Measurements from ENCODE around the gene PDE10A.
"Not testable (repeated sequence)": the region's sequence is repeated elsewhere in the genome, so short reads cannot be mapped to it uniquely, and the experiment has no call there.

PDE10A gene

DNA sequence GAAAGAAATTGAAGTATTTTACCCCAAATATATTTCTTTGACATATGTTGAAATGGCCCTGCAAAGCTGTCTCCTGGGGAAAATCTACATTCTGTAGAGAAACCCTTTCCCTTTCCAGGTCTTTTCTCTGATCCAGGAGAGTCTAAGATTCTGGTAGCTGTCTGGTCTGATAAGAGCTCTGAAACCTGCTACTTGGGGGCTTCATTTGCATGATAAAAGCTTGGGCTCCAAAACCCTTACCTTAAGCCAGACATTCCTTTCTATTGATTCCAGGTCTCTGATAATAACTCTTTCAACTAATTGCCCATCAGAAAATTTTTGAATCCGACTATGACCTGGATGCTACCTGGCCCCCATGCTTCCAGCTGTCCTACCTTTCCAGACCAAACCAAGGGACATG, 184.5 kb downstream of the PDE10A start:
- no peak for DNase-seq (ENCODE audit: insufficient read length, low spot score)
- no peak for TF ChIP-seq POLR2A (IDR thresholded peaks at IDR 0.05; ENCODE audit: low read depth, low read length)
- no peak for FAIRE-seq

DNA sequence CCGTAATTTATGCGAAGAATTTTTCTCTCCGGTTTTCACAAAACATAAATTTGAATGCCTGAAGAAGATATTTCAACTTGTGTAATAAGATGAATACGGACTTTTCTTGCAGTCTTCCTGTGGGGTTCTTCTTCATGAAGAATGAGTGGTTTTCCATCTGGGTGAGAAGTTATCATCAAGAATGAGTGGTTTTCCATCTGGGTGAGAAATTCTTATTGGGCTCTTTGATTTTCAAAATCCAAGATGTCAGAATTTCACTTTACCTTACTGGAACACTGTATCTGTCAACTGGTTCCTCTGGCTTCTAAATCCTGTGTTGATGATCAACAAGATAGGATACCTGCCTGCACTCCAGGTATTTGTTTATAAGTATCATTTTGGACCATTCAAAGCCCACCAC, 193.6 kb downstream of the PDE10A start:
- no peak for TF ChIP-seq POLR2A (IDR thresholded peaks at IDR 0.05; ENCODE audit: low read depth, low read length)
- FAIRE-seq (no peak), DNase-seq (ENCODE audit: insufficient read length, low spot score) (no peak)

DNA sequence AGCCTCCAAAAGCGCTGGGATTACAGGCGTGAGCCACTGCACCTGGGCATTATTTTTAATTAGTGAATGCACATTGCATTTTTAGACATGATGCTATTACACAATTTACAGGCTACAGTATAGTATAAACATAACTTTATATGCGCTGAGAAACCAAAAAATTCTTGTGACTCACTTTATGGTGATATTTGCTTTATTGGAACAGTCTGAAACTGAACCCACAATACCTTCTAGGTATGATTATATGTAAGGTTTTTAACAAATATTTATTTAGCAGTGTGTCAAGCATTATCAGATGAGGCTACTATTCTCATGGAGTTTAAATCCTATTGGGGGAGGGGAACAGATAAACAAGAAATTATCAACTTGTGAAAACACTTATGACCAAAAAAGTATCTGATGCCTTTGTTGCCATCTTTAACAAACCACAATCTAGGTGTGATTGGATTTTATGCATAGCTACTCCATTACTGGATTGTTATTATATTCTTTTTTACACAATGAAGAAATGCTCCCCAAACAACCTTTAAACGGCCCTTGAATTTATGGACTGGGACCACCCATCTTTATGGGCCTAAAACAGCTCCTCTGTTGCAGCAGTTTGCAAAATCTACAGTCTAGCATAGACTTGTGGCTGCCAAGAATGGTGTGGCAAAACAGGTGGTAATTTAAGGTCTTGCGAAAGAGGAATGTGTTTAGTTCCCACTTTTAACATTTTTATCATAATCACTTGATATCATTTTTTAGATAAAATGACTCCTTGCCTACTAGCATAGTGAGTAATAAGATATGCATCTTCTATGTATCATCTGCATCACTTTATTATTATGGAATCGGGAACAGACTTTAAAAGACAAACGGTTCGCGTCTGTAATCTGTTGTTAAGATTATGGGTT, 194.5 kb downstream of the PDE10A start:
- DNase-seq (ENCODE audit: insufficient read length, low spot score) (no peak), FAIRE-seq (no peak)
- TF ChIP-seq POLR2A (IDR thresholded peaks at IDR 0.05; ENCODE audit: low read depth, low read length), result no peak

DNA sequence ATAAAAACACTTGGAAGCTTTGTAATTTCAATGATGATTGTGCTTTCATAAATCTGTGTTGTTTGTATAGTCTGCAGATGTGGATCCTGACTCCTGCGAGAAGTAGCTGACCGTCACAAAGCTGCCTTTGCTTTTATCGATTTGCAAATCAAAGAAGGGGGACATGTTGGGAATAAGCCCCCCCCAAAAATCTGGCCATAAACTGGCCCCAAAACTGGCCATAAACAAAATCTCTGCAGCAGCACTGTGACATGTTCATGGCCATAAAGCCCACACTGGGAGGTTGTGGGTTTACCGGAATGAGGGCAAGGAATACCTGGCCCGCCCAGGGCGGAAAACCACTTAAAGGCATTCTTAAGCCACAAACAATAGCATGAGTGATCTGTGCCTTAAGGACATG, 199.5 kb downstream of the PDE10A start:
- not testable (repeated sequence) for DNase-seq (ENCODE audit: insufficient read length, low spot score); FAIRE-seq

DNA sequence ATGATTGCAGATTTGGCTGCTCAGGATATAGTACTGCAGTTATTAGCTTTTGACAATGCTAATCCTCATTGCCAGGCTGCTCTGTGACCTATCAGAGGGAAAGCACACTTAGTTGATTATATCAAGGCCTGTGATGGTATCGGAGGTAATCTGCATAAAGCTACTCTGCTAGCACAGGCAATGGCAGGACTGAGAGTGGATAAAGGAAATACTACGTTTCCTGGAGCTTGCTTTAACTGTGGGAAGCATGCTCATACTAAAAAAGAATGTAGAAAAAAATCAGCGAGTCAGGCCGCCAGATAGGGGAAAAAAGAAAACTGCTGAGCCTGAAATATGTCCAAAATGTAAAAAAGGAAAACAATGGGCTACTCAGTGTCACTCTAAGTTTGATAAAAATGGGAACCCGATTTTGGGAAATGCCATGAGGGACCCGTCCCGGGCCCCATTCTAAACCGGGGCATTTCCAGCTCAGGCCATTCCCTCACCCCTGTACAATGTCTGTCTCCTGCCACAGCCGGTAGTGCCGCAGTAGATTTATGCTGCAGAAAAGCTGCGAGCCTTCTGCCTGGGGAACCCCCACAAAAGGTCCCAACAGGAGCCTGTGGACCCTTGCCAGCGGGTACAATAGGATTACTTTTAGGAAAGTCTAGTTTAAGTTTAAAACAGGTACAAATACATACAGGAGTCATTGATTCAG, 203.3 kb downstream of the PDE10A start:
- FAIRE-seq; DNase-seq (ENCODE audit: insufficient read length, low spot score): not testable (repeated sequence)

DNA sequence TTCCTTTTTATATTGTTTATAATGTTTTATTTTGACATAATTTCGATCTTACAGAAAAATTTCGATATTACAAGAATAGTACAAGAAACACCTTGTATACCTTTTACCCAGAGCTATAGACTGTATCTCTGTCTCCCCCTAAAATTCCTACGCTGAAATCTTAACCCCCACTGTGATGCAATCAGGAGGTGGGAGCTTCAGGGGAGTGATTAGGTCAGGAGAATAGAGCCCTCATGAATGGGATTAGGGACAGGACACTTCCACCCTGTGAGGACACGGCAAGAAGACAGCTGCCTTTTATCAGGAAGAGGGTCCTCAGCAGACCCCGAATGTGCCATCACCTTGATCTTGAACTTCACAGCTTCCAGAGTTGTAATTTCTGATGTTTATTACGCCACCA, 204.9 kb downstream of the PDE10A start:
- FAIRE-seq, result no peak
- TF ChIP-seq POLR2A (IDR thresholded peaks at IDR 0.05; ENCODE audit: low read depth, low read length), result no peak
- DNase-seq (ENCODE audit: insufficient read length, low spot score), result no peak

DNA sequence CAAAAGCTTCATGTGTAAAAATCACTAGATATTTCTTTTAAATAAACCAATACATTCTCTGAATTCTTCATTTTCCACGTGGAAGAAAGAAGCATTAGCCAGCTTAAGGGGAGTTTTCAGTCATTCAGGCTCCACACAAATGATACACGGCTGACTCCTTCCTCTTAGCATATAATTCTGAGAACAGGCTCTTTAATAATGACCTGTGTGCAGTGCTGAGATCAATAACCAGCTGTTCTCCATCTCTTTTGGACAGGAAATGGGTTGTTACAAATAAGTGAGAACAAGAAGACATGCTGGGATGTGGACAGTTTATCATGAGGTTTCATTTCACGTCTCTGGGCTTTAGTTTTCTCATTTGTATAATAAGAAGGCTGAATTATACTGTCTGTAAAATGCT, 206.8 kb downstream of the PDE10A start:
- no peak for FAIRE-seq
- no peak for DNase-seq (ENCODE audit: insufficient read length, low spot score)

DNA sequence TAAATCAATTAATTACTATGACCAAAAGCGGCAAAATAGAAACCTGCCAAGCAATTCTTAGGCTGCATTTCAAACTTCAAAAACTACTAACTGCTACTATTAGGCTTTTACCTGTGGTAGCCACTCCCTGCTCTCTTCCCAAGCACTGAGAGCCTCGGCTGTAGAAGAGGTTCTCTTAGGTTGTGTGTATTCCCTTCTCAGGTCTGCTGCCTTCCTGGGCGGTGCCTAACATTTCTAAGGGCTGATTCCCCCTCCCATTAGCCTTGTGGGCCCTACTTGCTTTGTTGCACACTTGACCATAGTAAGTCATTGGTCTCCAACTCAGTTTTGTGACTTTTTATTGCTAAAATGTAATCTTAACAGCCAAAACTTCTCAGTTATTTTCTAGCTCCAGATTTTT, 207.6 kb downstream of the PDE10A start:
- FAIRE-seq, result no peak
- no peak for TF ChIP-seq POLR2A (IDR thresholded peaks at IDR 0.05; ENCODE audit: low read depth, low read length)
- DNase-seq (ENCODE audit: insufficient read length, low spot score), result no peak

More for the DNA sequence above, 206.8 kb downstream of the PDE10A start:
- no peak for TF ChIP-seq POLR2A (IDR thresholded peaks at IDR 0.05; ENCODE audit: low read depth, low read length)

DNA sequence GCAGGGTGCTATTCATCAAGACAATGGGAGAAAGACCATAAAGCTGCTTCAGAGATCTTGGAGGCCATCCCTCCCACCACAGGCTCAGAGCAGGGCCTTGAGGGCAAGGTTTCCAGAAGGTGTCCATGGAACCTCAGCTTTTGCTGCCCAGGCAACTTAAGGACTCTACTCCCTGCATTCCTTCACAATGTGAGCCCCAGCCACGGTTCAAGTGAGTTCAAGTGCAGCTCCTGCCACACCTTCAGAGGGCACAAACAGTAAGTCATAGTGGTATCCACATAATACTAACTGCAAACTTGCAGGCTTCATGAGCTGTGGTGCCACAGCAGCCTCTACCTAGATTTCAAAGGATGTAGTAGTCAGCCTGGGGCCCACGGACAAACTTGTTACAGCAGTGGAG, 209.6 kb downstream of the PDE10A start:
- FAIRE-seq, result no peak
- TF ChIP-seq POLR2A (IDR thresholded peaks at IDR 0.05; ENCODE audit: low read depth, low read length), result no peak
- no peak for DNase-seq (ENCODE audit: insufficient read length, low spot score)

DNA sequence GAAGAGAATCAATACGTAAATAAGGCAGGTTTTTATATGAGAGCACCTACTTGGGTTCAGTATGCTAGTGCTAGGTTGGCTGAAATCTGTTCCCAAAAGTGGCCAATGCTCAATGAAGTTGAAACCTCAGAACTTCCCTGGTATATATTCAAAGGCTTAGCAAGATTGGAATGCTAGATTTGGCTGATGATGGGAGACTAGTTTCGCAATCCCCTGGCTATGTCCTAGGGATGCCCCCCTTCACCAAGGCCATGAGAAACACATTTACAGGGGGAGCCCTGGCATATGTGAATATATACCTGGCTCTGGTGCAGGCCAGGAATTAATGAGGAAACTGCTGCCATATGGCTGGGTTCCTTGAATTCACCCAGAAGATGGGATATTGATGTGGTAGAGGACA, 211.2 kb downstream of the PDE10A start:
- no peak for DNase-seq (ENCODE audit: insufficient read length, low spot score)
- no peak for FAIRE-seq
- TF ChIP-seq POLR2A (IDR thresholded peaks at IDR 0.05; ENCODE audit: low read depth, low read length), result no peak

DNA sequence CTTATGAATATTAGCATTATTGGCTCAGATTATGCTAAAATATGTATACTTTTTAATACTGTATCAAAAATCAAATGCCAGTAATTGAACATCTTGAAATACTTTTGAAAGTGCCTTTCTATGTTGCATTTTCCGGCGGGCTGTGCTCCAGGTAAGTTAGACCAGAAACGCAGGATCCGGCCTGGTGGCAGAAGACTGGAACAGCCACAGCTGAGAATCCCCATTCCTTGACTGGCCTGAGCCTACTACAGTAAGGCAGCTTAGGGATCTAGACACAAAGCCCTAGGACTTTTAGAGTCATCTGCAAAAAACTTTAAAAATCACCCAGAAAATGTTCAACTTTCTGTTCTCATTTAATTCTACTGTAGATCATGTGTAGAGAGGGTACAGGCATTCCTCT, 214.8 kb downstream of the PDE10A start:
- DNase-seq (ENCODE audit: insufficient read length, low spot score) (no peak), FAIRE-seq (no peak)
- no peak for TF ChIP-seq POLR2A (IDR thresholded peaks at IDR 0.05; ENCODE audit: low read depth, low read length)

DNA sequence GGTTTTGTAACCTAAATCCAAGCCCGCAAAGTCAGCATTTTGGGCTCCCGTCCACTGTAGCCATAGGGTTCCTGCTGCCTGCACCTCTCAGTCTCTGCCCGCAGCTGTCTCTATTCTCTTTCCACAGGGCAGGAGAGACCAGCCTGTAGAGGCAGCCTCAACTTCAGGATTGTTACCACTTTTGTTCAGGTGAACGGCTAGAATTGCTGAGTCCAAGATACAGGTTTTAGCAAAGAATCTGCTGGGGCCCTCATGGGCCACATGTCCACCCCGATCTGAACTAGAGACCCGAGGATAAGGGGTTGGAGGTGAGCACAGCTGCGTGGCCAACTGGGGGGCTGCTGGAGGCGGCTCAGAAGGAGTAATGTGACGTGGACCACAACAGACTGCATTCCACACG, 215.9 kb downstream of the PDE10A start:
- no peak for TF ChIP-seq POLR2A (IDR thresholded peaks at IDR 0.05; ENCODE audit: low read depth, low read length)
- DNase-seq (ENCODE audit: insufficient read length, low spot score) (no peak), FAIRE-seq (no peak)

DNA sequence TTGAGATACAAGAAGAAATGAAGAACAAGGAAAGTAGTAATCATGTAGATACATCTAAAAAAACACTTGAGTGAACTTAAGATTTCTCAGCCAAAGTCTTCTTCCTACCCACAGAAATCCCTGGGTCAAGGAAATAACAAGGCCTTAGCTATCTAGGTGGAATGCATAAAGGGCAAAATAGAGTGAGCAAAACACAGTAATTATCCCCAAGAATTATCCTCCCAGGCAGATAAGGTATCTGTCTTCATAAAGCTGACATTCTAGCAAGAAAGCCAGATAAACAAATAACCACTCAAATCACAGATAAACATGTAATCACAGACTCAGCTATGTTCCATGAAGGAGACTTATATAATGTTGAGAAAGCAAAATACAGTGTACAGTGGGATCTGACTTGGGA, 216.7 kb downstream of the PDE10A start:
- FAIRE-seq (no peak), DNase-seq (ENCODE audit: insufficient read length, low spot score) (no peak)
- no peak for TF ChIP-seq POLR2A (IDR thresholded peaks at IDR 0.05; ENCODE audit: low read depth, low read length)

DNA sequence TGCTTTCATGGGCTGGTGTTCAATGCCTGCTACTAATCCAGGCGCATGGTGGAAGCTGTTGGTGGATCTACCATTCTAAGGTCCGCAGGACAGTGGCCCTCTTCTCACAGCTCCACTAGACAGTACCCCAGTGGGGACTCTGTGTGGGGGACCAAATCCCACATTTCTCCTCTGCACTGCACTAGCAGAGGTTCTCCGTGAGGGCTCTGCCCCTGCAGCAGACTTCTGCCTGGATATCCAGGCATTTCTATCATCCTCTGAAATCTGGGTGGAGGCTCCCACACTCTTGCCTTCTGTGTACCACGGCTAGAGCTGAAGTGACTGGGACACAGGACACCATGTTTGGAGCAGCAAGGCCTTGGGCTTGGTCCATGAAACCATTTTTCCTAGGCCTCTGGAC, 219.6 kb downstream of the PDE10A start:
- FAIRE-seq (no peak), DNase-seq (ENCODE audit: insufficient read length, low spot score) (no peak)
- no peak for TF ChIP-seq POLR2A (IDR thresholded peaks at IDR 0.05; ENCODE audit: low read depth, low read length)

DNA sequence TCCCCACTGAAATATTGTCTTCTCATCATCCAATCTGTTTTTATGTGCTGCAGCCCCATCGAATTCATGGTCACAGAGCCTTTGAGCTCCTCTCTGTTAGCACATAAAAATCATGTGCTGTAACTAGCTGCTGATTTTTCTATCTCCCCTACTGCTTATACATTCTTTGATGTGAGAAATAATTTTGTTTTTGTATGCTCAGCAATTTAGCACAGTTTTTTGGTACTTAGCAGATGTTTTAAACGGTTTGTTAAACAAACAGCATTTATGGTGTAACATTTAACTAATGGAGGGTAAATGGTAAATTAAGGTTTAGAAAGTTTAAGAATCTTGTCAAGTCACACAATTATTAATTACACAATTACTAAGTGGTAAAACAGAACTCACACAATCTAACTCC, 221.9 kb downstream of the PDE10A start:
- no peak for TF ChIP-seq POLR2A (IDR thresholded peaks at IDR 0.05; ENCODE audit: low read depth, low read length)
- FAIRE-seq (no peak), DNase-seq (ENCODE audit: insufficient read length, low spot score) (no peak)
